GM23248 (cell line): ENCODE data around the gene SMIM10L2A.

ENCODE experiments used
- EZH2 ChIP-seq: fragments of 200-600 bp; sonication (generic); IDR thresholded peaks from 2 replicates; pipeline ENCODE4 v1.6.1; 2018; ENCODE audit warnings: antibody characterized with exemption, mild to moderate bottlenecking; ENCODE audit not compliant: insufficient read depth, poor library complexity, severe bottlenecking
- EZH2phosphoT487 ChIP-seq: fragments of 200-600 bp; sonication (generic); IDR thresholded peaks from 2 replicates; pipeline ENCODE4 v1.6.1; 2018; ENCODE audit warnings: antibody characterized with exemption, moderate library complexity, mild to moderate bottlenecking, low read depth; ENCODE audit not compliant: insufficient read depth

- TF ChIP-seq EZH2 (no peak), EZH2phosphoT487 (no peak)
These were observed 32.9 kb upstream of the SMIM10L2A start for GRCh38 chrX:135388841-135389240.
